NCI-H446 treated with DMSO at 0.1 percent for 48 hours (cell line): ENCODE data around the gene TFPI.

Experiments used
- DNase-seq: peaks from one replicate; lab custom pipeline; 2025; lab: John Stamatoyannopoulos, UW

The TFPI gene

DNA sequence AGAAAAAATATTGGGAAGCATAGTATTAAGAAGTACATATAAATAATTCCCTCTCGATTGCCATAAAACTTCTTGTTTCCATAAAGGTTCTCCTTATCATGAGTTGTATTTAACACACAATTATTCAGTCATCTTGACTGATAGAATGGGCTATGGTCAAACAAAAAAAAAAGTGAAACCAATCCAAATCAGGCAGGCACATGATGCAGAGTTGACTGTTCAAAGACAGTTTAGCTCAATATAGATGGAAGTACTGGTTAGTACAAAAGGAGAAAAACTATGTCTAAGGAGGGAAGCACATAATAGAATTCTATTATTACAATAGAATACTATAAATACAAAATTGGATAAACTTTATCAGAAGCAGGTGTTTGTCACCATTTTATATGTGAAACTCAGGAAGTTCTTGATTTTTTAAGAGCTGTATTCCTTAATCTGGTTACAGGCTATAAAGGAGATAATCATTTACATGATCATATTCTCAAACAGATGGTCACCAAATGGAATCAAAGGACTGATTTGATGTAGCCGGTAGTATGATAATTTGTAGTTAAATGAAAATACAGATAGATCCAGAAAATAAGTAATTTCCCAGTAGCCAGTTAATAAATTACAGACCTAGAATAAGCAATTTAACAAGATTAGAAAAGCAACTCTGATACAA, 88.0 kb downstream of the TFPI start:
- no peak for DNase-seq

DNA sequence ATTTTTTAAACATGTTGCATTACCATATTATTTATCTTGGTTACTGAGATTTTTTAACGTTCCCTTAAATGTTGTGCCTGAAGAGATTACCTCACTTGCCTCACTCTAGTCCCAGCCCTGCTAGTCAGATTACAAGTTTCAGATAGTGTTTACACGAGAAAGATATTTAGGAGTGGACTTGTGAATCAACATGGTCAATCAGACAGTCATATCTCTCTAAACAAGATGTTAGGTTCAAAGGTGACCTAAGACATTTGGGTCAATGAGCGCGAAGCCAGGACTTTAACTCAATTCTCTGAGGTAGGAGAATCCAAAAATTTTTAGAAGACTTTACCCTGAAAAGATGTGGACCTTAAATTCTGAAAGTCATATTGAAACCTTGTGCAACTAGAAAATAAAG, 91.4 kb downstream of the TFPI start:
- no peak for DNase-seq

DNA sequence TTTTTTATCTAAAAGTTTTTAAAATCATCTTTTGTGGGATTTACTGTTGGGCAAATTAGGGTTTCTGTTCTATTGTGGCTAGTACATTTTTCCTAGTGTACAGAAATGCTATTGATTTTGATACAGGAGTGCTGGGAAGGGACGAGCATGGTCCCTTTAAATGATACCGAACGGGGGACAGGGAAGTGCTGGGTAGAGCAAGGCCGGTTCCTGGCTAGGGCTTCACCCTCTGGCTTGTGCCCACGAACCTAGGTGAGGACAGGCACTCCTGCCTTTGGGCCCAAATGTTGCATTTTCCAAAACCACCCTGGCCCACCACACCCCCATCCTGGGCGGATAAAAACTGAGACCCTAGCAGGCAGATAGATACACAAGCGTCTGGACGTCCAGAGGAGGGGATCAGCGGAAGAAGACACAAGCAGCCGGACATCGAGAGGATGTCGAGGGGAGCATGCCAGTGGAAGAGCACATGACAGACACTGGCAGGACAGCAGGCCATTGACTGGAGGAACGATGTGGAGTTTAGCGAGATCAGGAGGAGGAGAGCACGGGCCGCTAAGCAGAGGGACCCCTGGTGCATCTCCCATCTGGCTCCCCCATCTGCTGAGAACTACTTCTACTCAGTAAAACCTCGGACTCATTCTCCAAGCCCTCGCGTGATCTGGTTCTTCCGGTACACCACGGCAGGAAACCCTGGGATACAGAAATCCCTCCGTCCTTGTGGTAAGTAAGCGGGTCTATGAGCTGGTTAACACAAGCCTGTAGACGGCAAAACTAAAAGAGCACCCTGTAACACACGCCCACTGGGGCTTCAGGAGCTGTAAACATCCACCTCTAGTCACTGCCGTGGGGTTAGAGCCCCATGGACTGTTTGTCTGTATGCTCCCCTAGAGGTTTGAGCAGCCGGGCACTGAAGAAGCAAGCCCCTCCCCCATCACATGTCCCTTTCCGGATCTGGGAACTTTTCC, 92.7 kb downstream of the TFPI start:
- DNase-seq: no peak

DNA sequence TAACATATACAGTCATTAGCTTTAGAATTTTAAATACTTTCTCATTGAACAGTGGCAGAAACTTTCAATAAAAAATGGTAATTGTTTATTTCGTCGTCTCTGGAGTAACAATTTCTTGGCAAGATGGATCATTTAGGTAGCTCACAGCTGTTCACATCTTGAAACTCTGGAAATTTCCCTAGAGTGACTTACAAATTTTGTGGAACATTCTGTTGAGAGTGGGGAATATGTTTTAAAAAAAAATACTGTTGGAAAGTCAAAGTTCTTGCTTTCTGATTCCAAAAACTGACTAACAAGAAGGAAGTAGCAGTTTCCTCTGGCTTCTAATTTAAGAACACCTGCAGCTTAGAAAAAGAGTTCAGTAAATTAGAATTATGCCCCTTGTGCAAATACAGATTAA, 95.0 kb downstream of the TFPI start:
- no peak for DNase-seq

DNA sequence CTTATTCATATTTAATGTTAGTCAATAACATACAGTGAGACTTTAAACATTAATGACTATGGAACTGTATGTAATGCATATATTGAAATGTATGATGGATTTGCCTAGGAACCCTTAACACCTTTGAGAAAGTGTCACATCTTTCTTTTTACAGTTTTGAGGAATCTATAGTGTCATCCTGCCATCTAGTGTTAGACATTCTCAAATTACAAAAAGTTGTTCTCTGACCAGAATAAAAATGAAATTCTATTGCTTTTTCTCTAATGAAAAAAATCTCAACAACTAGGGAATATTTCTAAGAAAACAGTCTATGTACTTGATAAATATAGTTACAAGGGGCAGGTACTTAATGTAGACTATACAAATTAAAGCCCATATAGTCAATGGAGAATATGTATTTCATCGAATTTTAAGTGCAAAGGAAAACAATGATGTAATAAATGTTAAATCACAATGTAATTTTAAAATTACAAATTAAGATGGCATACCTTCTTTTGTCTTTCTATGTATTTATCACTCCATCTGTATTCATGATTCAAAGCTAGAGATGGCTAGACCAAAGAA, 101.1 kb downstream of the TFPI start:
- no peak for DNase-seq

DNA sequence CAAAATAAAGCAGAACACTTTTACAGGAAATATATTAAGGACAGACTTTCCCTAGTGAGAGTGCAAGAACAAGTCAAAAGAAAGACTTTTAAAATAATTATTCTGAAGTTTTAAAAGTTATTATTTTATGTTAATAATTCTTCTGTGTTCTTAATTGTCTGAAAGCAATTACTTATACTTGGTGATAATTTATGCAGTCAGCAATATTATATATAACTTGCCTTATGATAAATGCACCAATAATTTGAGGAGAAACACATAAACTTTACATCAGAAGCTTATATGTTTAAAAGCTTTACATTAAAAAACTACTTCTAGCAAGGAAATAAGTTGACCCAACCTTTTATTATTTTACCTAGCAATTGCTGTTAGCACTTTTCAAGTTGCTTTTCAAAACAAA, 102.7 kb downstream of the TFPI start:
- DNase-seq: no peak

DNA sequence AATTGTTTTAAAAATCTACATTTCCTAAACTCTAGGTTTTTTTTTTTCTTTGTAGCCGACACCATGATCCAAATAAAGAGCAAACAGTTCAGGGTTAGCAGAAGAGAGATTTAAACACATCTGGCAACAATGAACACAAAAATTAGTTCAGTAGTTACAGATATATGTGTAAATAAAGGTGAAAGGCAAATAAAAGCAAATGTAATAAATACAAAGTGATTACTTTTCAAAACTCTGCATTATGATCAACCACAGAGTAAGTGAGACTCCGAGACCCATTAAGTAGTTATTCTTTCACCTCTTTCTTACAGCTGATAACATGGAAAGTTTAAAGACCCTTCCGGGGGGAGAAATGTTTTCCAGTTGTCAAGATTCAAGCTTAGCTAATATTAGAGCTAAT, 106.9 kb downstream of the TFPI start:
- no peak for DNase-seq

DNA sequence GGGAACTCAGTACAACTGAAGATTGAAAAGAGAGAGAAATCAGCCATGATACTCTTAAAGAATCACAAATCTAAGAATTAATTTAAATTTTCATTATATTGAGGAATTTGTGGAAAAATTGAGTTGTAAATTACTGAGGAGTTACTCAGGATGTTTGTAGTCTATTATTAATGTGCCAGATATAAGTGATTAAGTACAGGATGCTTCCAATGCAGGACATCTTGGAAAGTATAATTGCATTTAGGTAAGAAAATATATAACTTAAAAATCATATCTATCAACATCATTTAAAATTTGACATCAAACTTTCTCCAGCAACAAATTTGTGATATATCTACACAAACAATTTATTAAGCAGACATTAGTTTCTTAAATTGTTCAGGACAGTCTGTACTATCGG, 107.5 kb downstream of the TFPI start:
- no peak for DNase-seq

DNA sequence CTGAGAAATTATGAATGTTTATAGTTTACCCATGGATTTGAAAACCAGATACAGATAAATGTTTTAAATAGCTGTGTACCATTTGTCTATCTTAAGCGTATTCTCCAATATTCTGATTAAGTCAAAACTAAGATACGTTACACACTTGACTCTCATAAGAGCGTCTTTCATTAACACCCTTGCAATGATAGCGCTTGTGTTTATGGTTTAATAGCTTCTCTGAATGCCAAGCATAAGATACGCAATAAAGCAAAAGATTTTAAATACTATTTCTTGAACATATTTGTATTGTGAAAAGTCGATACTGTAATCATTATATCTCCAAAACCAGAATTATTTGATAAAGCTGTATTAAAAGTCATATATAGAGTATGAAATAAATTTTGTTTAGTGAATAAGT, 109.2 kb downstream of the TFPI start:
- DNase-seq: no peak

DNA sequence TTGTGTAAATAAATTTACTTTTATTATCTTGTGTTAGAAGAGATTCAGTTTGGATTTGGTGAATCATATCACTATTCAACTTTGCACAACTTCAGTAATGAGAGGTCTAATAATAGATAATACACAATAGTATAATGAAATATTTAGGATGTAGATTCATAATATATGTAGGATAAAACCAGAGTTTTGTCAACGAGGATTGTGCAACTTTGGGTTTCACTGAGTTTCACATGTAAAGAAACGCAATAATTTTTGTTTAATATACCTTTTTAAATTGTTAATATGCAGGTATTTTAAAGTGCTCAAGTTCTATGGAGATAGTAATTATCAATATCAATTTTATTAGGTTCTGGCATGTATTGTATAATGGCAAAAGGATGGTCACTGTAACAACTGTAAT, 111.5 kb downstream of the TFPI start:
- no peak for DNase-seq

DNA sequence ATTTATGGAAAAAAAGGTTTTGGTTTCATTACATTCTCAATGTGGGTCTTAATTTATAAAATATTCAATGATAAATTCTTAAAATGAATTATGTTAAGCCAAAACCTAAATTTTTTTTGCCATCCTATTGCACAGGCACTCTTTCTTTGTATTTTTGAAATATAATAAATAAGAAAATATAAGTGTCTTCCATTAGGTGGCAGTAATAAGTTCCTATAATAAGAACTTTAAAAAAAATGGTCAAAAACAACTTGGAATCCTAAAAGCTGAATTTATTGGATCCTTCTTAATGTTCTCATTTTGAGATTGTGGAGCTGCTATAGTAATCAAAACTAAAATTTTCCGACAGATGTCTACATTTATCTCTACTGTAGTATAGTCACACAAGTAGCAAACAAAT, 111.9 kb downstream of the TFPI start:
- DNase-seq: no peak

DNA sequence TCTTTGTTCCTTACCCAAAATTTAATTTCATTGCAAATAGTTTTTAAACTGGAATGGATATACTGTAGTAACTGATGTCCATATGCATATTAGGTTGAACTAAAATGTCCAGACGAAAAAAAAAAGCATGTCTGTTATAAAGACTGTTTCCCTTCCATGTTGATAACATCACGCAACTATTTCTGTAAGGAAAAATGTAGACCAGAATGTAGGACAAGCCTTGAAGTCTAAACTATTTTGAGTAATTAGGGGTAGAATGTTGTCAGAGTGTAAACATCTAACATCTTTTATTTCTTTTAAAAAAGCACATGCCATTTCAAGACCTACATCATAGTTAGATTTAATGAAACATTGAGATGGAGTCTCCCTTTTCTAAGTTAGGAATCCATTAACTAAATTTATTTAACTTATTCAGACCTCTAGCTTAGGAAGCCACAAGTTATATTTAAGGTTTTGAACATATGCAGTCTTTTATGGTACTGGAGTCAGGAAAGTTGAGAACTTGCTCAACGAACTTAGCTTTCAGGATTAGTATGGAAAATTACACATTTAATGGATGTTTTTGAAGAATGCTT, 114.0 kb downstream of the TFPI start:
- no peak for DNase-seq

DNA sequence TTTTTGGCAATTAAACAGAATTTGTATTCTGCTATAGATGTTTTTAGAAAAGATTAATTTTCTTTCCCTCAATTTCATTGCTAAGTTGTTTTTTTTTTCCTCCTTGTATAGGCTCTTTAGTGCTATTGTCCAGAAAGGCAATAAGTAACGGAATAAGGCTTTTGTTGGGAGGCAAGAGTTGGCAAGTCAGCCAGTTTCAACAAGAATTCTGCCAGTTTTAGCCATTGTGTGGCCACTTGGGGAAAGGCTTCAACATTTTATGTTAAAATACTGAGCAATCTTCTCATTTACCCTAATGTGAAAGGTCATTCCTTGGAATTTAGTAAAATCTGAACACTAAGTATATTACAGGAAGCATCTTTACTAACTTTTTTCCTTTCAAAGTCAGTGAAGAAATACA, 115.8 kb downstream of the TFPI start:
- DNase-seq: no peak

DNA sequence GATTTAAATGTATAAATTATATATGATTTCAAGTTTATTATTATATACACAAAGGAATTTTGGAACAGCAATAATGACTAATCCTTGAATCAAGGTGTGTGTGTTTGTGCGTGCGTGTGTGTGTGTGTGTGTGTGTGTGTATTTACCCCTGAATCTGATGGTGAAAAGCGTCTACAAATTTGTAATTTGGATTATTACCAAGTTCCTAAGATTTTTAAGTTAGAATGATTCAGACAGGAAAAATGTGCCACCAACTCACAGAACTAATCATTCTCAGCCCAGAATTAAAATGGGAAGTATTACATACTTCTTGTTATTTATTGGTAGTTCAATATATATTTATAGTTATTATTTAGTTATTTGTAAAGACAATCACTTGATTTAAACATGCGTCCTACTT, 118.5 kb downstream of the TFPI start:
- DNase-seq: no peak

DNA sequence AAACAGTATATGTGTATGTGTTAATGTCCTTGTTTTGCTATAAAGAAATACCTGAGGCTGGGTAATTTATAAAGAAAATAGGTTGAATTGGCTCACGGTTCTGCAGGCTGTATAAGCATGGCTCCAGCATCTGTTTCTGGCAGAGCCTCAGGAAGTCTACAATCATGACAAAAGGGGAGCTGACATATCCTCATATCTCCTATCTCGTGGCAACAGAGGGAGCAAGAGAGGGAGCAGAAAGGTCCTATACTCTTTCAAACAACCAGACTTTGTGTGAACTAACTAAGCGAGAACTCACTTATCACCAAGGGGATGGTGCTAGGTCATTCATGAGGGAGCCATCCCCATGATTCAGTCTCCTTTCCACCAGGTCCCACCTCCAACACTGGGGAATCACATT, 119.2 kb downstream of the TFPI start:
- no peak for DNase-seq

DNA sequence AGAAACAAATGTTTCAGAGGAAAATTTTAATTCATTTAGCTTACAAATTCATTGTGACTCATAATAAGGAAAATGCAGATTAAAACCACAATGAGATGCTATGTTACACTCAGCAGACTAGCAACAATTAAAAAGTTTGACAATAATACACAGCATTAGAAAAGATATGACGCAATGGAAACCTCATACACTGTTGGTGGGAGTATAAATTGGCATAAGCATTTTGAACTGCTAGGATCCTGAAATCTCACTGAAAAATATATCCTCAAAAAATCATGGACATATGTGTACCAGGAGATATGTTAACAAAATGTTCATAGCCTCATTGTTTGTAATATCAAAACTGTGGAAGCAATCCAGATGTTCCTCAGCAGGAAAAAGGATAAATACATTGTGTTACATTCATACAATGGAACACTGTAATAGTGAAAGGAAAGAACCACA, 119.9 kb downstream of the TFPI start:
- no peak for DNase-seq

DNA sequence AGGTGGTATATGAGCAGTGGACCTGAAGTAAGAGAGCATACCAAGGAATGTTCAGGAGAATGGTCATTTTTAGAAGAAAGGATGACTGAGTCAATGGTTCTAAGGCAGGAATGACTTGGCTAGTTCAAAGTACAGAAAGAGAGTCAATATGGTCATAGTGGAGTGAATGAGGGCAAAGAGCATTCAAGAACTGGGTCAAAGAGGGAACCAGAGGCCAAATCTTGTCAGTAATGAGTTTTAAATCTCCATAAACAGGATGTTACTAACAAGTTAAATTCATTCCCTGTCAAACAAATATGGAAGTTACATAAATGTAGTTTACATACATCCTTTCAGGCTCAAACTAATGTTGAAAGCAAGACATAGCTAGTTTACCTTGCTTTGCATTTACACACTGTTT, 122.3 kb downstream of the TFPI start:
- DNase-seq: no peak

DNA sequence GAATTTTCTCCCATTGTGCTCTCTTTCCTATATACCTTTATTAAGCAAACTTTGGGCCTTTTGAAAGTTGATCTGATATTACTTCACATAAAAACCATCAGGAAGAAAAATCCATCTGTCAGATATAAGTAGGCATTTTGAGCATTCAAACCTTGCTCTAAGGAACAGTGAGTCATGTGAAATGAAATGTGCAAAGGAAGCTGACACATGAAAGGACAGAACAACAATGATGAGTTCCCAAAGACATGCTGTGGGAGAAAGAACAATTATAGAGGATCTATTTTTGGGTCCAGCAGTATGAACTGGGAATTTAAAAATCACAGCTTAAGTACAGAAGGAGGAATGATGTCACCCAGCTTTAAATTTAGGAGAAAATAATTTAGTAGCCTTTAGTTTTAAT, 124.2 kb downstream of the TFPI start:
- no peak for DNase-seq

DNA sequence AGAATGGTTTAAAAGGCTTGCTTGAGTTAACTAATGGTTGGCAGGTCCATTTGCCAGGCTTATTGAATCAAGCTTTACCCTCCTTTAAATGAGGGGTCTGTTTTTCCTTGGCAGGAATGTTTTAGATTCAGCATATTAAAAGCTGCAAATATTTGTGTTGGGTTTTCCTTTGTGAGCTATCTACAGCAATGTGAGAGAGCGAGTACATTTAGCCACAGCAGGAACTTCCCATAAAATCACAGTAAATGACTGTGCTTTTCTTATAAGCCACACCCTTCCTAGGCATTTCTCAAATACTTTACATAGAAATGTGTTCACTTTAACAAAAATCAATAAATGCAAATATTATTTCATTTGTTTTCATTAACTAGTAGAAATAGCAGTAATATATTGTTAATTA, 130.1 kb downstream of the TFPI start:
- DNase-seq: no peak

DNA sequence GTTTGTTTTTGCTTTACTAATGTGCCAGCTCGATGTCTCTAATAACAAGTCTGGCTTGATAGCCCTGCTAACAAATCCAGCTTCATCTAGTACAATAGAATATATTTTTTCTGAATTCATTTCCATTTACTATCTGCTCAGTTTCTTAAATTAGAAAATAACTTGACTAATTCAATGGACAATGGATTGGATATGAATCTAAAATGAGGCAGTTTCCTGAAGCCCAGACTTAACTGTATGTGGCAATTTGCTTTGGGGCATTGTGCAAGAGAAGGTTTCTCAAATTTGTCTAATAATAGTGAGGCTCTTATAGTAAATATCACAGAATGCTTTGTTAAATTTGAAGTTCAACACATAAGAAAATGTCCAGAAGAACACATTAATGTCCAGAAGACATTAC, 132.0 kb downstream of the TFPI start:
- peak; percentile 15 for DNase-seq

DNA sequence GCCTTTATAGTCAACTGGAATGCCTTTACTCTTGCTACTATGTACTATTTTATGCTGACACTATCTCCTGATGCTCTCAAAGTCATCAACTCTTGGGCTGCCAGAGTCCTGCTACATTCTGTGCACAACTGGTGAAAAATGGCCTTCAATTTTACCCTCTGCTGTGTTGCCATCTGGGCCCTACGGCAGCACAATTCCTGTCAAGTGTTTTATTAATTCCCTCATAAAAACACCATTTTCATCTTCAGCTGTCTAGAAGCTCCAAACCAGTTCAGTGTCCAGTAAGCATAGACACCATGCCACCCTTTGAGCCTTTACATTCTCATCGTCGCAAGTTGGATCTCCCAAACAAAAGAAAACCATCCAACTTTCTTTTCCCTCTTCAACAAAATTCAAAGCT, 132.7 kb downstream of the TFPI start:
- peak; percentile 59 for DNase-seq

DNA sequence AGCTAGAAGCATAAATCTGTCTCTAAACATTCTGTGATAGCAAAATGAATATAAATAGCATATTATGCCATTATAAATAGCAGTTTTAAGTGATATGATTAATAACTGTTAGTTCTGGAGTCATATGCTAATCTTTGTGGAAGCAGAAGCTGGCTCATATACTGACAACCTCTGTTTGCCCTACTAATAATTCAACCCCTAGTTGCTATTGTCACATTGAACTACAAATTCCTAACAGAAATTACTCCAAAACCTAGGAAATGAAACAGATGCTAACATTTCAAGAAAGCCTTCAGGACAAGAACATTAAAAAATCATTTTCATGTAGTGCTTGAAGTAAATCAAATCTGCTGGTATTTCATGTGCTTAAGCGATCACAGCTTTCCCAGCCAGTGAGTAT, 134.4 kb downstream of the TFPI start:
- no peak for DNase-seq

DNA sequence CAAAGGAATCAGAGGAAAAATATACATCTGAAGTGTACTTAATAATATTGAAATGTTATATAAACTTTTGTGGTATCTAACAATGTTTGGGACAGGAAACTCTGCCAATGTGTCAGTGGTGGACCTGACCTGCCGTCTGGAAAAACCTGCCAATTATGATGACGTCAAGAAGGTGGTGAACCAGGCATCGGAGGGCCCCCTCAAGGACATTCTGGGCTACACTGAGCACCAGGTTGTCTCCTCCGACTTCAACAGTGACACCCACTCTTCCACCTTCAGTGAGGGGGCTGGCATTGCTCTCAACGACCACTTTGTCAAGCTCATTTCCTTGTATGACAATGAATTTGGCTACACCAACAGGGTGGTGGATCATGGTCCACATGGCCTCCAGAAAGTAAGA, 138.8 kb downstream of the TFPI start:
- DNase-seq: no peak
